Measurements from ENCODE around the gene CBS.
"Not testable (repeated sequence)": the region's sequence is repeated elsewhere in the genome, so short reads cannot be mapped to it uniquely, and the experiment has no call there.

DNA sequence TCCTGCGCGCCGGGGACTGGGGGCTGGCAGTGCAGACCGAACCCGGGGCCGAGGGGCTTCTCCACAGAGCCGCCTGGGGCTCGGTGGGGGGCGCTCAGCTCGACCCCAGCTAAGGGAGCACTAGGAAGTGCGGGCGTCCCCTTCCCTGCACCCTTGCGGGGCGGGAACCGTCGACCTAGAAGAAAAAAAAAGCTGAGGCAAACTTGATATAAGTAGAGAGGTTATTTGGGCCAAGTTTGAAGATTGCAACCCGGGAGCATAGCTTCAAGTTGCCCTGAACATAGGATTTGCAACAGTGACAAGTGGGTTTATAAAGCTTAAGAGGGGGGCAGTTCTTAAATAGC is 32.1 kb upstream of the CBS start:
- not testable (repeated sequence) for TF ChIP-seq CTCF (conservative IDR thresholded peaks at IDR 0.05); EZH2 (IDR thresholded peaks at IDR 0.05; ENCODE audit: low read depth)

Measured in PC-9 (cell line).